Ovary (tissue), 3 donors: Measurements from ENCODE around the gene NMD3.

Experiments
- EP300 ChIP-seq: sonication (generic); formaldehyde crosslinking; IDR thresholded peaks from one replicate; pipeline ENCODE4 v1.6.1; 2017; ENCODE audit warnings: antibody characterized with exemption
- POLR2A ChIP-seq: fragments of 450-650 bp; IDR thresholded peaks from one replicate; pipeline ENCODE4 v1.6.1; 2017; ENCODE audit warnings: antibody characterized with exemption, mild to moderate bottlenecking, moderate library complexity
- TF ChIP-seq, protein P1 (sequence below), 3 donors: fragments of 450-650 bp in 2 of 3; fragments of 200-600 bp in 1 of 3; IDR thresholded peaks; one replicate each; pipeline versions ENCODE4 v1.5.1 to v1.8.0; 2016 to 2022; ENCODE audit warnings: antibody characterized with exemption in 3 of 3, mild to moderate bottlenecking in 1 of 3
- donor health status: DM: no; HTN: no; CAD: no.

DNA sequence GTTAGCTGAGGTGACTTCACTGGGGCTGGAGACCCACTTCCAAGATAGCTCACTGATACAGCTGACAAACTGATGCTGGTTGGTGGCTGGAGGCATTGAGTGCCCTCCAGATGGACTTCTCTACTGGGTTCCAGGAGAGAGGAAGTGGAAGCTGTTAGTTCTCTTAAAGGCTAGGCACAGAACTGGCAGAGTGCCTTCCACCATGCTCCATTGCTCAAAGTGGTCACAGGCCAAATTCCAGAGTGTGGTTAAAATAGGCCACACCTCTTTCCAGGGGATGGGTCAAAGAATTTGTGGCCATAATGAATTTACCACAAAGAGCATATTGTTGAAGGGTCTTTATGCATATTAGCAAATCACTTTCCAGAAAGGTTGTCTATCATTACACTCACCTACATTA is 74.2 kb downstream of the NMD3 start:
- TF ChIP-seq, protein P1, sequence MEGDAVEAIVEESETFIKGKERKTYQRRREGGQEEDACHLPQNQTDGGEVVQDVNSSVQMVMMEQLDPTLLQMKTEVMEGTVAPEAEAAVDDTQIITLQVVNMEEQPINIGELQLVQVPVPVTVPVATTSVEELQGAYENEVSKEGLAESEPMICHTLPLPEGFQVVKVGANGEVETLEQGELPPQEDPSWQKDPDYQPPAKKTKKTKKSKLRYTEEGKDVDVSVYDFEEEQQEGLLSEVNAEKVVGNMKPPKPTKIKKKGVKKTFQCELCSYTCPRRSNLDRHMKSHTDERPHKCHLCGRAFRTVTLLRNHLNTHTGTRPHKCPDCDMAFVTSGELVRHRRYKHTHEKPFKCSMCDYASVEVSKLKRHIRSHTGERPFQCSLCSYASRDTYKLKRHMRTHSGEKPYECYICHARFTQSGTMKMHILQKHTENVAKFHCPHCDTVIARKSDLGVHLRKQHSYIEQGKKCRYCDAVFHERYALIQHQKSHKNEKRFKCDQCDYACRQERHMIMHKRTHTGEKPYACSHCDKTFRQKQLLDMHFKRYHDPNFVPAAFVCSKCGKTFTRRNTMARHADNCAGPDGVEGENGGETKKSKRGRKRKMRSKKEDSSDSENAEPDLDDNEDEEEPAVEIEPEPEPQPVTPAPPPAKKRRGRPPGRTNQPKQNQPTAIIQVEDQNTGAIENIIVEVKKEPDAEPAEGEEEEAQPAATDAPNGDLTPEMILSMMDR (IDR thresholded peaks at IDR 0.05), result no peak
- TF ChIP-seq POLR2A, result no peak
- TF ChIP-seq EP300, result no peak
